Activated CD8-positive, alpha-beta T cell treated with anti-CD3 and anti-CD28 coated beads for 36 hours (primary cell): ENCODE data around the gene GGT7. TPM values are rescaled to one million over a fixed set of nuclear protein-coding genes. Genes with fewer than 3 reads are reported as not detected.
"Not testable (repeated sequence)": the region's sequence is repeated elsewhere in the genome, so short reads cannot be mapped to it uniquely, and the experiment has no call there.

Experiments
- ATAC-seq: fragments of 200-7000 bp; cut with Tn5 transposase; one replicate; pipeline ENCODE4 v1.10.0; 2021; ENCODE audit warnings: mild to moderate bottlenecking, moderate library complexity
- CTCF ChIA-PET: fragments of 350-600 bp; sonication (Branson Sonifier 250); formaldehyde crosslinking; loops from one replicate; lab custom pipeline; 2021; ENCODE audit warnings: antibody characterized with exemption; lab: Charles Lee
- POLR2A ChIA-PET: fragments of 350-600 bp; sonication (Branson Sonifier 250); formaldehyde crosslinking; loops from one replicate; lab custom pipeline; 2021; ENCODE audit warnings: antibody characterized with exemption; lab: Charles Lee
- DNase-seq: peaks from one replicate; pipeline ENCODE4 v3.0.0-alpha.2; 2020
- H3K27ac Mint-ChIP-seq: one replicate; pipeline ENCODE4 v1.8.0; 2021; ENCODE audit warnings: mild to moderate bottlenecking, mixed read lengths
- H3K27me3 Mint-ChIP-seq: one replicate; pipeline ENCODE4 v1.8.0; 2021; ENCODE audit warnings: mixed read lengths
- H3K36me3 Mint-ChIP-seq: one replicate; pipeline ENCODE4 v1.8.0; 2021; ENCODE audit warnings: low read depth, mixed read lengths
- H3K4me1 Mint-ChIP-seq: one replicate; pipeline ENCODE4 v1.8.0; 2021; ENCODE audit warnings: low read depth, mixed read lengths
- H3K4me3 Mint-ChIP-seq: one replicate; pipeline ENCODE4 v1.8.0; 2021; ENCODE audit warnings: mild to moderate bottlenecking, moderate library complexity, mixed read lengths
- H3K9me3 Mint-ChIP-seq: one replicate; pipeline ENCODE4 v1.8.0; 2021; ENCODE audit warnings: mixed read lengths
- intact Hi-C: fragments of 100-400 bp; cut with micrococcal nuclease; formaldehyde crosslinking; loops from one replicate; pipeline ENCODE4 v1.10.0; 2022
- total RNA-seq, 2 experiments: library from RNA; stranded (reverse); gene quantifications; one replicate each; pipeline ENCODE4 v1.2.3, GENCODE V29; 2021
- TF ChIP-seq, protein P1 (sequence below): fragments of 200-600 bp; IDR thresholded peaks from one replicate; pipeline ENCODE4 v1.8.0; 2022; ENCODE audit warnings: antibody characterized with exemption, mild to moderate bottlenecking

The GGT7 gene
- total RNA-seq, 2 experiments from 2014 or later = 13.2 to 14.2 TPM

DNA sequence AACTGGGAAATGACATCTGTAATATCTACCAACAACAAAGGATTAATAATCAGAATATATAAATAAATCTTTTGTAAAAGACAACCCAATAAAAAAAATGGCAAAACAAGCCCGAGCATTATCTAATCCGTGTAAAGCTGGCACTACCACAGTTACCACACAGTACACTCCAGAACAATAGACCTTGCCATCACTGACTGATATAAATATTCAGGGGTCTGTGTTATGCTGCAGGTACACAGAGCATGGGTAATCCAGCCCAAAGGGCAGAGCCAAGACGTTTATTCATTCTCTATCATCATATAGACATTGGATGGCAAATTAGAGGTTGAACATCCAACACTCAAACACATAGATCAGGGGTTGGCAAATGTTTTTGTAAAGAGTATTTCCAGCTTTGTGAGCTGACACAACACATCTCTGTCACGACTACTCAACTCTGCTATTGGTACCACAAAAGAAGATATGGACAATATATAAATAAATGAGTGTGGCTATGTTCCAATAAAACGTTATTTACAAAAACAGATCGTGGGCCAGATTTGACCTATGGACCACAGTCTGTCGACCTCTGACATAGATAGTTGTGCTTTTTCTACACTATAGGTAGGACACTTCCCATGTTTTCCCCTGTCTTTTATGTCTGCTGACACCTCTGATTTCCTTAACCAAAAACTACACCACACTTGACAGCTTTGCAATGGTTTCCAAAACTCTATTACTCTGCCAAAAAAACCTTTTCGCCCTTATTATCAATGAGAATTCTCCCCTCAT lies 51.7 kb downstream of the GGT7 start:
- Mint-ChIP-seq H3K27ac (no peak overlapping the region), H3K27me3 (no peaks in the 10 kb centered on the region), H3K9me3 (no peaks in the 10 kb centered on the region), H3K36me3 (peaks cover 10% of the 10 kb centered on the region), H3K4me1 (peaks cover 47% of the 10 kb centered on the region), H3K4me3 (no peak overlapping the region)
- CTCF ChIA-PET = no interaction called here
- POLR2A ChIA-PET = no interaction called here
- intact Hi-C loops = no loop called here
- ATAC-seq (no peak), DNase-seq (no peak)
- TF ChIP-seq, protein P1, sequence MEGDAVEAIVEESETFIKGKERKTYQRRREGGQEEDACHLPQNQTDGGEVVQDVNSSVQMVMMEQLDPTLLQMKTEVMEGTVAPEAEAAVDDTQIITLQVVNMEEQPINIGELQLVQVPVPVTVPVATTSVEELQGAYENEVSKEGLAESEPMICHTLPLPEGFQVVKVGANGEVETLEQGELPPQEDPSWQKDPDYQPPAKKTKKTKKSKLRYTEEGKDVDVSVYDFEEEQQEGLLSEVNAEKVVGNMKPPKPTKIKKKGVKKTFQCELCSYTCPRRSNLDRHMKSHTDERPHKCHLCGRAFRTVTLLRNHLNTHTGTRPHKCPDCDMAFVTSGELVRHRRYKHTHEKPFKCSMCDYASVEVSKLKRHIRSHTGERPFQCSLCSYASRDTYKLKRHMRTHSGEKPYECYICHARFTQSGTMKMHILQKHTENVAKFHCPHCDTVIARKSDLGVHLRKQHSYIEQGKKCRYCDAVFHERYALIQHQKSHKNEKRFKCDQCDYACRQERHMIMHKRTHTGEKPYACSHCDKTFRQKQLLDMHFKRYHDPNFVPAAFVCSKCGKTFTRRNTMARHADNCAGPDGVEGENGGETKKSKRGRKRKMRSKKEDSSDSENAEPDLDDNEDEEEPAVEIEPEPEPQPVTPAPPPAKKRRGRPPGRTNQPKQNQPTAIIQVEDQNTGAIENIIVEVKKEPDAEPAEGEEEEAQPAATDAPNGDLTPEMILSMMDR = no peak

DNA sequence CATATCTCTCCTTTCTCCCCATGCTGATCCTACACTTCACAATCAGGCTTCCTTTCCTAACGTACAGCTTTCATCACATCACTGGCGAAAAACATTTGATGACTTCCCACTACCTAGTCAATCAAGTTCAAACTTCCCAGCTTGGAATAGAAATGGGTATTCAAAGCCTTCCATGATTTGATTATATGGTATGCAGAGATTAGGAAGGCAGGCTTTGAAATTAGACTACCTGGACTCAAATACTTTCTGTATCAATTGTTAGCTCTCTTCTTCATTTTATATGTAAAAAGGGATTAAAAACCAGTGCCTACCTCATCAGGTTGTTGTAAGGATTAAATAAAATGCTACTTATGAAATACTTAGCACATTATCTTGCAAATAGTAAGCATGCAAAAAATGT lies 54.9 kb downstream of the GGT7 start:
- Mint-ChIP-seq H3K27me3 (no peaks in the 10 kb centered on the region), H3K36me3 (peaks cover 10% of the 10 kb centered on the region), H3K4me3 (no peak overlapping the region), H3K4me1 (peaks cover 39% of the 10 kb centered on the region), H3K9me3 (no peaks in the 10 kb centered on the region), H3K27ac (no peak overlapping the region)
- intact Hi-C loops = no loop called here
- no peak for DNase-seq
- CTCF ChIA-PET = interaction anchor here (1.0 kb wide), 1 partner anchor 13 kb away, joined by 4 read pairs; no protein-coding TSS in a partner anchor
- TF ChIP-seq, protein P1 = no peak
- no peak for ATAC-seq
- POLR2A ChIA-PET = no interaction called here

GRCh38 chr20:34817072-34817471 lies 55.6 kb downstream of the GGT7 start:
- TF ChIP-seq, protein P1 = no peak
- ATAC-seq (no peak), DNase-seq (no peak)
- intact Hi-C loops = no loop called here
- Mint-ChIP-seq H3K4me1 (peaks cover 33% of the 10 kb centered on the region), H3K27ac (no peak overlapping the region), H3K9me3 (no peaks in the 10 kb centered on the region), H3K27me3 (no peaks in the 10 kb centered on the region), H3K36me3 (peaks cover 4% of the 10 kb centered on the region), H3K4me3 (no peak overlapping the region)
- ChIA-PET CTCF (interaction anchor here (1.0 kb wide), 1 partner anchor 13 kb away, joined by 4 read pairs; no protein-coding TSS in a partner anchor), POLR2A (no interaction called here)

DNA sequence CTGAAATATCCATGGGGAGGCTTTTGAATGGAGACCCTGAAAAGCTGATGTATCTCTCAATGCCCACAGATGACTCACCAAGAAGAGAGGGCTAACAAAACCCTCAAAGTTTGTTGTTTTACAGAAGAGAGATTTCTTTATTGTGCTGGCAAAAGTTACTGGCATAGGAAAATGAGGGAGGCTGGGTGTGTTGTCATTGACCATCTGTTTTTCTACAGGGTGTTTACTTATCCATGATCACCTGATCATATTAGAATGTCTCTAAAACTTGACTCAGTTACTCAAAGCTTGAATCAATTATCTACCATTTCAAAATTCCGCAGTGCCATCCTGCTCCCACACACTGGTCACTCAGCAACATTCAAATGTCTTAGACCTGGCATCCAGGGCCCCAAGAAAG lies 57.0 kb downstream of the GGT7 start:
- ChIA-PET CTCF (no interaction called here), POLR2A (no interaction called here)
- intact Hi-C loops = no loop called here
- Mint-ChIP-seq H3K36me3 (no peaks in the 10 kb centered on the region), H3K27me3 (no peaks in the 10 kb centered on the region), H3K27ac (no peak overlapping the region), H3K9me3 (no peaks in the 10 kb centered on the region), H3K4me1 (peaks cover 21% of the 10 kb centered on the region), H3K4me3 (no peak overlapping the region)
- ATAC-seq (no peak), DNase-seq (no peak)
- TF ChIP-seq, protein P1 = no peak

DNA sequence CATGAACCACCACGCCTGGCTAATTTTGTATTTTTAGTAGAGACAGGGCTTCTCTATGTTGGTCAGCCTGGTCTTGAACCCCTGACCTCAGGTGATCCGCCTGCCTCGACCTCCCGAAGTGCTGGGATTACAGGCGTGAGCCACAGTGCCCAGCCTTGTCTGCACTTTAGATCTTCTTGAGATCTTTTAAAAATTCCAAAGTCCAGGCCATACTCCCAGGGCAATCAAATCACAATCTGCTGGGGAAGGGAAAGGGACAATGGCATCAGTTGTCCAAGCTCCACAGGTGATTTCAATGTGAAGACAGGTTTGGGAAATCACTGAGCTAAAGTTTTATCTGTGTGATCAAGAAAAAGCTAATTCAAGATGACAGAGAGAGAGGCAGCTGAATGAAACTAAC lies 64.1 kb downstream of the GGT7 start:
- no peaks in the 10 kb centered on the region for H3K27me3 Mint-ChIP-seq
- H3K36me3 Mint-ChIP-seq = no peaks in the 10 kb centered on the region
- ATAC-seq (no peak), DNase-seq (no peak)
- H3K4me1 Mint-ChIP-seq = peaks cover 4% of the 10 kb centered on the region
- no peak overlapping the region for H3K27ac Mint-ChIP-seq
- TF ChIP-seq, protein P1 = no peak
- CTCF ChIA-PET = interaction anchor here (1.3 kb wide), 1 partner anchor 17 kb away, joined by 4 read pairs; the partner anchor contains the start of gene NCOA6
- no peaks in the 10 kb centered on the region for H3K9me3 Mint-ChIP-seq
- no peak overlapping the region for H3K4me3 Mint-ChIP-seq
- intact Hi-C loops = no loop called here
- POLR2A ChIA-PET = no interaction called here

DNA sequence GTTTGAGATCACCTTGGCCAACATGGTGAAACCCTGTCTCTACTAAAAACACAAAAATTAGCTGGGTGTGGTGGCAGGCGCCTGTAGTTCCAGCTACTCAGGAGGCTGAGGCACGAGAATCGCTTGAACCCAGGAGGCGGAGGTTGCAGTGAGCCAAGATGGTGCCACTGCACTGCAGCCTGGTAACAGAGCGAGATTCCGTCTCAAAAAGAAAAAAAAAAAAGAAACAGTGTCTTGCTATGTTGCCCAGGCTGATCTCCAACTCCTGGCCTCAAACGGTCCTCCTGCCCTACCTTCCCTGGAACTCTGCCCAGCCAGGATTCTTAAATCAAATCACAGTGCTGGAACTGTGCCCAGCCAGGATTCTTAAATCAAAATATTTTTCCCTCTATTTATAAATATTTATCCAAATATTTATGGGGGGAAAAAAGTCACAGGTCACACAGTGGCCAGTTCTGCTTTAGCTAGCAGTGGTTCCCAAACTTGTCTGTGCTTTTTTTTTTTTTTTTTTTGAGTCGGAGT lies 64.7 kb downstream of the GGT7 start:
- H3K27me3 Mint-ChIP-seq, POLR2A ChIA-PET, intact Hi-C loops, H3K36me3 Mint-ChIP-seq, H3K27ac Mint-ChIP-seq, ATAC-seq, DNase-seq, H3K4me3 Mint-ChIP-seq, H3K4me1 Mint-ChIP-seq, CTCF ChIA-PET, H3K9me3 Mint-ChIP-seq: not testable (repeated sequence)
